Measurements from ENCODE around the gene TMEM204. TPM values are rescaled to one million over a fixed set of nuclear protein-coding genes. Genes with fewer than 3 reads are reported as not detected.

Gene TMEM204
- polyA plus RNA-seq, 1 experiment = 6.2 TPM

DNA sequence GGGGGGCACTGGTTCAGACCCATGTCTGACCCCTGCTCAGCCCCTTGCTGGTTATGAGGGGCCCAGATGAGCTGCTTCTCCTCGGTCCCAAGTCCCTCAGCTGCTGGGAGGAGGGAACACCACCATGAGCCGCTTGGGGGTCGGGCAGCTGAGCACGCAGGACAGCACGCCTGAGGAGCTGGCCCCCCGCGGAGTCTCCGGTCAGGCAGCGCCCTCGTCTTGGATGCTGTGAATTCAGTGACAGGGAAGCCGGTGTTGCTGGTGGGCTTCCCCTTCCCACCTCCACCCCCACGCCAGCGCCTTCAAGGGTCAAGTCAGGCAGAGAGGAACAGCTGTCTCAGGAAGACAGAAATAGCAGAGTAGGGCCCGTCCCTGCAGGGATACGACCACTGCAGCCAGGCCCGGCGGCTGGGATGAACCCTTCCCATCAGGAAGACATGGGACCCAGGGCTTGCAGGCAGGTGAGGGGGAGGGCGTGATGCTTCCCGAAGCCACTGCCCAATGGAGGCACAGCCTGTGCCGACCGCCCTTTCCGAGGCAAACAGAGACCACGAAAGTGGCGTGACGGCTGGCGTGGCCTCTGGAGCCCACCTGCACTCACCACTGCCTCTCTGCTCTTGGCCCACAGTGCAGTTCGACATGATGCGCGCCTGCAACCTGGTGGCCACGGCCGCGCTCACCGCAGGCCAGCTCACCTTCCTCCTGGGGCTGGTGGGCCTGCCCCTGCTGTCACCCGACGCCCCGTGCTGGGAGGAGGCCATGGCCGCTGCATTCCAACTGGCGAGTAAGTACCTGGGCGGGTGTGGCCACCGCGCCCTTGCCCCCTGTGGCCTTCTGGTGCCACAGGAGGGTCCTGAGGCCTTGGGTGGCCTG is 8.1 kb downstream of the TMEM204 start:
- Histone ChIP-seq H3K9me3 (ENCODE audit: control insufficient read depth, insufficient read depth, low read length) (no peaks in the 10 kb centered on the region; the same call in 1 of the 2 replicates), H3K27me3 (ENCODE audit: control insufficient read depth, insufficient read depth, low read length) (no peaks in the 10 kb centered on the region), H3K4me3 (ENCODE audit: low read depth, low read length) (no peak overlapping the region), H3K27ac (ENCODE audit: low read depth, low read length) (no peak overlapping the region)
- POLR2A ChIA-PET = no interaction called here
- CTCF ChIA-PET = no interaction called here
- TF ChIP-seq, protein P1, sequence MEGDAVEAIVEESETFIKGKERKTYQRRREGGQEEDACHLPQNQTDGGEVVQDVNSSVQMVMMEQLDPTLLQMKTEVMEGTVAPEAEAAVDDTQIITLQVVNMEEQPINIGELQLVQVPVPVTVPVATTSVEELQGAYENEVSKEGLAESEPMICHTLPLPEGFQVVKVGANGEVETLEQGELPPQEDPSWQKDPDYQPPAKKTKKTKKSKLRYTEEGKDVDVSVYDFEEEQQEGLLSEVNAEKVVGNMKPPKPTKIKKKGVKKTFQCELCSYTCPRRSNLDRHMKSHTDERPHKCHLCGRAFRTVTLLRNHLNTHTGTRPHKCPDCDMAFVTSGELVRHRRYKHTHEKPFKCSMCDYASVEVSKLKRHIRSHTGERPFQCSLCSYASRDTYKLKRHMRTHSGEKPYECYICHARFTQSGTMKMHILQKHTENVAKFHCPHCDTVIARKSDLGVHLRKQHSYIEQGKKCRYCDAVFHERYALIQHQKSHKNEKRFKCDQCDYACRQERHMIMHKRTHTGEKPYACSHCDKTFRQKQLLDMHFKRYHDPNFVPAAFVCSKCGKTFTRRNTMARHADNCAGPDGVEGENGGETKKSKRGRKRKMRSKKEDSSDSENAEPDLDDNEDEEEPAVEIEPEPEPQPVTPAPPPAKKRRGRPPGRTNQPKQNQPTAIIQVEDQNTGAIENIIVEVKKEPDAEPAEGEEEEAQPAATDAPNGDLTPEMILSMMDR (IDR thresholded peaks at IDR 0.05; ENCODE audit: low read depth, low read length) = no peak
- DNase-seq (ENCODE audit: low read depth, low spot score) = no peak

- DNase-seq (ENCODE audit: low read depth, low spot score) = no peak
- ChIA-PET POLR2A (no interaction called here), CTCF (no interaction called here)
- Histone ChIP-seq H3K9me3 (ENCODE audit: control insufficient read depth, insufficient read depth, low read length) (no peaks in the 10 kb centered on the region; the same call in 1 of the 2 replicates), H3K27me3 (ENCODE audit: control insufficient read depth, insufficient read depth, low read length) (no peaks in the 10 kb centered on the region), H3K27ac (ENCODE audit: low read depth, low read length) (no peak overlapping the region), H3K4me3 (ENCODE audit: low read depth, low read length) (no peak overlapping the region)
- TF ChIP-seq, protein P1 (IDR thresholded peaks at IDR 0.05; ENCODE audit: low read depth, low read length) = no peak
Observed at GRCh38 chr16:1542166-1542500, 8.7 kb downstream of the TMEM204 start.

GRCh38 chr16:1542533-1542932 is 9.1 kb downstream of the TMEM204 start:
- Histone ChIP-seq H3K27me3 (ENCODE audit: control insufficient read depth, insufficient read depth, low read length) (no peaks in the 10 kb centered on the region), H3K9me3 (ENCODE audit: control insufficient read depth, insufficient read depth, low read length) (no peaks in the 10 kb centered on the region; the same call in 1 of the 2 replicates), H3K4me3 (ENCODE audit: low read depth, low read length) (no peak overlapping the region), H3K27ac (ENCODE audit: low read depth, low read length) (no peak overlapping the region)
- no peak for DNase-seq (ENCODE audit: low read depth, low spot score)
- CTCF ChIA-PET = no interaction called here
- TF ChIP-seq, protein P1 (IDR thresholded peaks at IDR 0.05; ENCODE audit: low read depth, low read length) = no peak
- POLR2A ChIA-PET = no interaction called here

DNA sequence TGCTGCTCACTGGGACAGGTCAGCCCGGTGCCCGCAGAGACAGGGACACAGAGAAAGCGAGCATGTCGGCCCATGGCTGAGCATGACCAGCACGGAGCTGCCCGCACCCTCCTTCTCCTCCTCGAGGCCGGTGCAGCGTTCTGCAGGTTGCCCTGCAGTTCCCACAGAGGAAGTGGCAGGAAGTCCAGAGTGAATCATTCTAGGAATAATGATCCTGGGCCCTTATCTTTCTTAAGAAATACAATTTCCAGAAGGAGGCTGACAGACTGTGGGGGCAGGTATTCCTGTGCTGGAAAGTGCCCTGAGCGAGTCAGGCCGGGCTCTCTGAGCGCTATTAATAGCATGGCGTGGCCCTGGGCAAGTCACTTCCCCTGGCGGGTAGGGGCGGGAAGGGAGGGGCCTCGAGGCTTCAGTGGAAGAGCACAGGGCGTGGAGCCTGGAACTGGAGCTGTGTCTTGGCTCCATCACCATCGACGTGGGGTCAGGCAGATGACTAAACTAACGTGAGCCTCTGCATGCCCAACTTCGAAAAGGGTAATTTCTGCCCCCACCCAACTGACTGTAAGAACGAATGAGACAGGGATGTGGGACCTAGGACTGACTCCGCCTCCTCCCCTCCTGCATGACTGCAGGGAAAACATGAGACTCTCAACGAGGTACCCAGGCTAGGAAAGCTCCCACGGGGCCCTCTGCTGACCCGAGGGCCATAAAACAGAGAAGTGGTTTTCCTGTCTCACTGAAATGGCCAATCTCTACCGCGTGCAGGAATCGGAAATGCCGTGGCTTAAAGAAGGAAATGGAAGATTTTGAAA is 9.8 kb downstream of the TMEM204 start:
- no peak overlapping the region for H3K4me3 ChIP-seq (ENCODE audit: low read depth, low read length)
- H3K27ac ChIP-seq (ENCODE audit: low read depth, low read length) = peak overlapping the region; percentile 39
- TF ChIP-seq, protein P1 (IDR thresholded peaks at IDR 0.05; ENCODE audit: low read depth, low read length) = no peak
- no peaks in the 10 kb centered on the region for H3K27me3 ChIP-seq (ENCODE audit: control insufficient read depth, insufficient read depth, low read length)
- no peak for DNase-seq (ENCODE audit: low read depth, low spot score)
- CTCF ChIA-PET = no interaction called here
- no peaks in the 10 kb centered on the region; the same call in 1 of the 2 replicates for H3K9me3 ChIP-seq (ENCODE audit: control insufficient read depth, insufficient read depth, low read length)
- POLR2A ChIA-PET = no interaction called here

Measured in AG04450 (cell line).